ENCODE measurements around the gene GABRA6. TPM values are rescaled to one million over a fixed set of nuclear protein-coding genes. Genes with fewer than 3 reads are reported as not detected.

The GABRA6 gene
- total and polyA plus RNA-seq, 2 experiments from 2014 or later, result not detected

DNA sequence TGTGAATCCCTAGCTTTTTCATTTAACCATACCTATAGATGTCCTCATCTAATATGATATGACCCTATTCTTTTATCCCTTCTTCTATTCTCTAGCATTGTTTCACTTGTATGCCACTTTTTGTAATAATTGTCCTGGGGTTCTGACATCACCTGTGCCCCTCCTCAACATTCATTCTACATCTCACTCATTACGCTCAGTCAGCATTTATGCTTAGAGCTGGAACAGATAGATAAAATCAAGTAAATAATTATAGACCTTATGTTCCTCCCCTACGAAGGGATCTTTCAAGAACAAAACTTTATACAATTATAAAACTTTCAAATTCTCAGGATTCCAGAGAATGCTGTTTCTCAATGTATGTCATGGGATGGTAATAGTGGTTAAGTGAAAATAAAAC lies 18.0 kb downstream of the GABRA6 start:
- DNase-seq (ENCODE audit: low spot score) (no peak), ATAC-seq (no peak)
- no peaks in the 10 kb centered on the region for H3K27me3 ChIP-seq (ENCODE audit: insufficient read depth)
- no peaks in the 10 kb centered on the region for H4K20me1 ChIP-seq (replicated peaks; ENCODE audit: insufficient read depth)
- H3K4me3 ChIP-seq, result no peak overlapping the region
- no peaks in the 10 kb centered on the region for H3K27me3 Mint-ChIP-seq (ENCODE audit: insufficient read depth, low read depth, poor library complexity)
- H2AFZ ChIP-seq, result no peak overlapping the region
- H3K27ac ChIP-seq (ENCODE audit: low read depth), result no peak overlapping the region
- H3K36me3 Mint-ChIP-seq (ENCODE audit: low read depth), result no peaks in the 10 kb centered on the region; the same call in 2 of the 3 replicates
- H3K9me2 ChIP-seq (ENCODE audit: insufficient read depth), result no peaks in the 10 kb centered on the region
- no peaks in the 10 kb centered on the region for H3F3A ChIP-seq (replicated peaks; ENCODE audit: low read depth)
- no peaks in the 10 kb centered on the region for H3K4me1 ChIP-seq (ENCODE audit: insufficient read depth)
- H3K4me3 Mint-ChIP-seq, result no peak overlapping the region
- no peak overlapping the region for H3K27ac Mint-ChIP-seq
- H3K4me2 ChIP-seq, result no peak overlapping the region
- H3K36me3 ChIP-seq (ENCODE audit: insufficient read depth), result no peaks in the 10 kb centered on the region
- TF ChIP-seq CREB1 (CRISPR knock-in tag; IDR thresholded peaks at IDR 0.05; ENCODE audit: low read depth), result no peak
- TF ChIP-seq EZH2phosphoT487 (IDR thresholded peaks at IDR 0.05; ENCODE audit: unreplicated experiment), result no peak
- TF ChIP-seq, protein P1, sequence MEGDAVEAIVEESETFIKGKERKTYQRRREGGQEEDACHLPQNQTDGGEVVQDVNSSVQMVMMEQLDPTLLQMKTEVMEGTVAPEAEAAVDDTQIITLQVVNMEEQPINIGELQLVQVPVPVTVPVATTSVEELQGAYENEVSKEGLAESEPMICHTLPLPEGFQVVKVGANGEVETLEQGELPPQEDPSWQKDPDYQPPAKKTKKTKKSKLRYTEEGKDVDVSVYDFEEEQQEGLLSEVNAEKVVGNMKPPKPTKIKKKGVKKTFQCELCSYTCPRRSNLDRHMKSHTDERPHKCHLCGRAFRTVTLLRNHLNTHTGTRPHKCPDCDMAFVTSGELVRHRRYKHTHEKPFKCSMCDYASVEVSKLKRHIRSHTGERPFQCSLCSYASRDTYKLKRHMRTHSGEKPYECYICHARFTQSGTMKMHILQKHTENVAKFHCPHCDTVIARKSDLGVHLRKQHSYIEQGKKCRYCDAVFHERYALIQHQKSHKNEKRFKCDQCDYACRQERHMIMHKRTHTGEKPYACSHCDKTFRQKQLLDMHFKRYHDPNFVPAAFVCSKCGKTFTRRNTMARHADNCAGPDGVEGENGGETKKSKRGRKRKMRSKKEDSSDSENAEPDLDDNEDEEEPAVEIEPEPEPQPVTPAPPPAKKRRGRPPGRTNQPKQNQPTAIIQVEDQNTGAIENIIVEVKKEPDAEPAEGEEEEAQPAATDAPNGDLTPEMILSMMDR (conservative IDR thresholded peaks at IDR 0.05; ENCODE audit: low read depth in 2 of 2), result no peak
- no peak for TF ChIP-seq ZNF462 (CRISPR knock-in tag; IDR thresholded peaks at IDR 0.05)
- no peak for TF ChIP-seq REST (IDR thresholded peaks at IDR 0.05; ENCODE audit: unreplicated experiment)
- H3K9me3 Mint-ChIP-seq, result no peaks in the 10 kb centered on the region
- 0 out of 3 replicates have a peak, but pooled peaks cover 4% of the 10 kb centered on the region for H3K4me1 Mint-ChIP-seq
- no peaks in the 10 kb centered on the region for H3K79me2 ChIP-seq (replicated peaks; ENCODE audit: insufficient read depth)

All from GM23338 (cell line).